ENCODE data around the gene LTBP3. TPM values are rescaled to one million over a fixed set of nuclear protein-coding genes. Genes with fewer than 3 reads are reported as not detected.
A peak's percentile ranks its signal among the peaks of the same experiment; 100 is the strongest.

LTBP3 gene
- total RNA-seq, 4 donors from 2014 or later, result 131 to 240 (median 217) TPM

GRCh38 chr11:65541093-65541982 is 16.8 kb downstream of the LTBP3 start:
- peaks cover 10 to 12% of the 10 kb centered on the region in 2 donors for H3K4me1 ChIP-seq
- peak overlapping the region; percentile 37 to 48 for H3K4me3 ChIP-seq
- no peaks in the 10 kb centered on the region for H3K9me3 ChIP-seq
- DNase-seq, result no peak
- H3K36me3 ChIP-seq, result no peaks in the 10 kb centered on the region
- no peaks in the 10 kb centered on the region for H3K27me3 ChIP-seq
- intact Hi-C loops (cut with DNase I; ENCODE audit: low total_unique reads), result no loop called here
- peak overlapping the region; percentile 90 to 93 for H3K27ac ChIP-seq
- TF ChIP-seq CTCF (IDR thresholded peaks at IDR 0.05) (no peak), POLR2A (IDR thresholded peaks at IDR 0.05) (no peak)

DNA sequence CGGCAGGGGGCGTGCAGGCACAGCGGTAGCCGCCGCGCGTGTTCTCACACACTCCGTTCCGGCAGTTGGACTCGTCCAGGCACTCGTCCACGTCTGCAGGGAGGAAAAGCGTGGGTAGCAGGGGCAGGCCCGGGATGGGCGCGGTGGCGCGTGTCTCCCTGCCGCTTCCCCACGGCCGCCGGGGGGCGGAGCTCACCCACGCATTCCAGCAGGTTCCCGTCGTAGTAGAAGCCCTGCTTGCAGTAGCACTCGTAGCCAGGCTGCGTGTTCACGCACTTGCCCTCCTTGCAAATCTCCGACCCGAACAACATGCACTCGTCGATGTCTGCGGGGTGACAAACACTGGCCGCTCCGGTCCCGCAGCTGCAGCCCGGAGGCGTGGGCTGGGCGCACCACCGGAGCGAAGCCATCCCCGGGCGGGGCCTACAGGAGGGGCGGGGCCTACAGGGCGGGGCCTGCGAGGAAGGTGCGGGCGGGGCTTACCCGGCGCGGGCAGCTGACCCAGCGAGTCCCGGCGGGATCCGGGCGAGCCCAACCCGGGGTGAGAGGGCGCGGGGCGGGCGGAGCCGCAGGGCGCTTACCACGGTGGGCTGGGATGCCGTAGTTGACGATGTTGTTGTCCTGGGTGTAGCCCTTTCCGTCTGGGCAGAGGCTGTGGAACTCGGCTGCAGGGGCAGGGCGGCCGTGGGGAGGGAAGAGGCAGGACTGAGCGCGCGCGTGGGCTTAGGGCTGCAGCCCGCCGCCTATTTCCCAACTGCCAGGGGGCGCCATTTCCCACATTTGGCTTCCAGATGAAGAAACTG is 17.7 kb downstream of the LTBP3 start:
- TF ChIP-seq POLR2A (IDR thresholded peaks at IDR 0.05) (peak; percentile 25 to 41), CTCF (IDR thresholded peaks at IDR 0.05) (peak; percentile 88 to 96 (median 94))
- peak; percentile 89 to 92 for DNase-seq
- peaks cover 10 to 12% of the 10 kb centered on the region in 2 donors for H3K4me1 ChIP-seq
- H3K4me3 ChIP-seq, result peak overlapping the region; percentile 37 to 48
- H3K9me3 ChIP-seq, result no peaks in the 10 kb centered on the region
- no peaks in the 10 kb centered on the region for H3K27me3 ChIP-seq
- intact Hi-C loops (cut with DNase I; ENCODE audit: low total_unique reads), result no loop called here
- H3K36me3 ChIP-seq, result no peaks in the 10 kb centered on the region
- peak overlapping the region; percentile 90 to 93 for H3K27ac ChIP-seq

DNA sequence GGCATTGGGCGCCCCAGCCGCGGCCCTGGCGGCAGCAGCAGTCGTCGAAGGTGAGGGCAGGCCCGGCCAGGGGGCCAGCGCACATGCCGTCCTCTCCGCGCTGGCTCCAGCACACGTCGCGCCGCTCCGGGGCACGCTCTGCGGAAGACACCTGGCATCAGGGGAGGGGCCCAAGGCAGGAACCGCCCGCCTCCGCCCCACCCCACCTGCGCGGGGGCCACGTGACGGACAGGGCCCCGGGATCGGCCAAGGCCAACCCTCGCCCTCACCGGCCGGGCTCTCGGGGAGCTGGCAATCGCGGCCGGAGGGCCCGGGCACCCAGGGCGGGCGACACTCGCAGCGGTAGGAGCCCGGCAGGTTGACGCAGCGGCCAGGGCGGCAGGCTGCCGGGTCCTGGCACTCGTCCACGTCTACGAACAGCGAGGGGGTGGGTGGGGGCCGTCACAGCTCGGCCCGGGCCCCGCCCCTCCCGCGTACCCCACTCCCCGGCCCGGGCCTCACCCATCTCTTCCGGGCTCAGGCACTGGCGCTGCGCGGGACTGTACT is 18.3 kb downstream of the LTBP3 start:
- intact Hi-C loops (cut with DNase I; ENCODE audit: low total_unique reads), result loop anchor here (10.0 kb wide), 1 partner anchor 45 kb away; no protein-coding TSS in a partner anchor
- DNase-seq, result no peak
- Histone ChIP-seq H3K27ac (peak overlapping the region; percentile 90 to 93), H3K4me1 (peaks cover 10 to 12% of the 10 kb centered on the region in 2 donors), H3K36me3 (no peaks in the 10 kb centered on the region), H3K9me3 (no peaks in the 10 kb centered on the region), H3K4me3 (peak overlapping the region; percentile 37 to 48), H3K27me3 (no peaks in the 10 kb centered on the region)
- TF ChIP-seq CTCF (IDR thresholded peaks at IDR 0.05) (peak in 2 of 4 experiments; percentile 53 to 80), POLR2A (IDR thresholded peaks at IDR 0.05) (no peak)

DNA sequence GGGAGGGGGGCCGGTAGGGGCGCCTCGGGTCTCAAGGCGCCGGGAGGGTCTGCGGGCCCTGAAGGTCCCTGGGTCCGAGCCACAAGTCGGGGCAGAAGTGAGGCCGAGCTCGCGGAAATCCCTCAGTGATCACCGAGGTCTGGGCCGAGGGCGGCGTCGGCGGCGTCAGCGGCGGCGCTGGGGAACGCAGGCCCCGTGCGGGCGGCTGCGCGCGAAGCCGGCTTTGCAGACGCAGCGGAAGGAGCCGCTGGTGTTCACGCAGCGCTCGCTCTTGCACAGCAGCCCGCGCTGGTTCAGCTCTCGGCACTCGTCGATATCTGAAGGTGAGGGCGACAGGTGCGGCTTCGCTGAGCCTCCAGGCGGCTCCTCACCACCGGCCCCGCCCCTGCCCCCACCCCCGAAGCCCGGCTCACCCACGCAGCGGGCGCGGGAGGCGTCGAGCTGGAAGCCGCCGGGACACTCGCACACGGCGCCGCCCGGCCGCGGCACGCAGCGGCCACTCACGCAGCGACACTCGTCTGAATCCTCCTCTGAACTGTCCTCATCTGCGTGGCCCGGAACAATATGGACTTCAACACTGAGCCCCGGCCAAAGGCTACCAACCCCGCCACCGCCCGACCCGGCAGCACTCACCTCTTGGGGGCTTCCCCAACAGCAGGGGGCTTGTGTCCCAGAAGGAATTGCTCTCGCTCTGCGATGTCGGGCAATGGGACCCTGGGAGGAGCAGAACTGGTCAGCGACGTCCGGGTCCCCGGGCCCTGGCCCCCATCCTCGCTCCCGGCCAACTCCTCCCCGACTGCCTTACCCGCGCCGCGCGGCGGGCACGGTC is 19.0 kb downstream of the LTBP3 start:
- intact Hi-C loops (cut with DNase I; ENCODE audit: low total_unique reads), result loop anchor here (10.0 kb wide), 1 partner anchor 46 kb away; no protein-coding TSS in a partner anchor
- TF ChIP-seq POLR2A (IDR thresholded peaks at IDR 0.05), result no peak
- TF ChIP-seq CTCF (IDR thresholded peaks at IDR 0.05), result no peak
- no peaks in the 10 kb centered on the region for H3K9me3 ChIP-seq
- H3K4me3 ChIP-seq, result no peak overlapping the region
- no peaks in the 10 kb centered on the region for H3K27me3 ChIP-seq
- H3K4me1 ChIP-seq, result peaks cover 10 to 12% of the 10 kb centered on the region in 2 donors
- H3K36me3 ChIP-seq, result no peaks in the 10 kb centered on the region
- H3K27ac ChIP-seq, result peak overlapping the region; percentile 90 to 93
- peak in 1 of 2 donors; percentile 42 for DNase-seq
